CD8-positive, alpha-beta memory T cell (primary cell): ENCODE results near the gene HHIPL1. TPM values are rescaled to one million over a fixed set of nuclear protein-coding genes. Genes with fewer than 3 reads are reported as not detected.
A peak's percentile ranks its signal among the peaks of the same experiment; 100 is the strongest.

Source experiments
- CTCF ChIA-PET: fragments of 350-600 bp; sonication (Branson Sonifier 250); formaldehyde crosslinking; loops from one replicate; lab custom pipeline; 2021; ENCODE audit warnings: antibody characterized with exemption; lab: Charles Lee
- POLR2A ChIA-PET: fragments of 350-600 bp; sonication (Branson Sonifier 250); formaldehyde crosslinking; loops from one replicate; lab custom pipeline; 2021; ENCODE audit warnings: antibody characterized with exemption; lab: Charles Lee
- DNase-seq, 5 donors: peaks; one replicate each; pipeline versions ENCODE4 v3.0.0 to v3.0.0-alpha.2; 2020 to 2022; ENCODE audit warnings: mixed read lengths in 1 of 5
- H3K27ac ChIP-seq: one replicate; pipeline ENCODE4 v1.7.0; 2013; ENCODE audit warnings: low read depth, mild to moderate bottlenecking, low read length, moderate library complexity
- H3K27me3 ChIP-seq: 2 replicates; pipeline ENCODE4 v1.7.0; 2013; ENCODE audit warnings: low read length, mild to moderate bottlenecking; ENCODE audit not compliant: insufficient read depth, poor library complexity, severe bottlenecking
- H3K36me3 ChIP-seq: 2 replicates; pipeline ENCODE4 v1.7.0; 2013; ENCODE audit warnings: mild to moderate bottlenecking, low read length, moderate library complexity; ENCODE audit not compliant: insufficient read depth
- H3K4me1 ChIP-seq: 2 replicates; pipeline ENCODE4 v1.7.0; 2013; ENCODE audit warnings: mild to moderate bottlenecking, low read length, moderate library complexity; ENCODE audit not compliant: insufficient read depth
- H3K4me3 ChIP-seq: 2 replicates; pipeline ENCODE4 v1.7.0; 2013; ENCODE audit warnings: mild to moderate bottlenecking, low read length
- H3K9me3 ChIP-seq: 2 replicates; pipeline ENCODE4 v1.7.0; 2013; ENCODE audit warnings: mild to moderate bottlenecking, low read length
- H3K27ac Mint-ChIP-seq, 8 donors: one replicate each; pipeline ENCODE4 v1.8.0; 2020 to 2021; ENCODE audit warnings: mixed read lengths in 8 of 8, mild to moderate bottlenecking in 6 of 8, inconsistent platforms in 3 of 8, moderate library complexity in 3 of 8
- H3K27me3 Mint-ChIP-seq, 2 donors: one replicate each; pipeline ENCODE4 v1.8.0; 2020 to 2021; ENCODE audit warnings: mixed read lengths in 2 of 2, mild to moderate bottlenecking in 1 of 2, moderate library complexity in 1 of 2
- H3K36me3 Mint-ChIP-seq, 3 donors: one replicate each; pipeline ENCODE4 v1.8.0; 2020 to 2021; ENCODE audit warnings: mixed read lengths in 3 of 3, inconsistent platforms in 1 of 3, mild to moderate bottlenecking in 1 of 3
- H3K4me1 Mint-ChIP-seq, 3 donors: one replicate each; pipeline ENCODE4 v1.8.0; 2020 to 2021; ENCODE audit warnings: mixed read lengths in 3 of 3, inconsistent platforms in 1 of 3, mild to moderate bottlenecking in 1 of 3
- H3K4me3 Mint-ChIP-seq, 7 donors: one replicate each; pipeline ENCODE4 v1.8.0; 2020 to 2021; ENCODE audit warnings: mixed read lengths in 7 of 7, mild to moderate bottlenecking in 6 of 7, moderate library complexity in 4 of 7, inconsistent platforms in 2 of 7
- H3K9me3 Mint-ChIP-seq, 5 donors: one replicate each; pipeline ENCODE4 v1.8.0; 2020 to 2022; ENCODE audit warnings: mixed read lengths in 5 of 5, mild to moderate bottlenecking in 3 of 5, moderate library complexity in 2 of 5, inconsistent platforms in 1 of 5
- polyA plus RNA-seq: library from polyadenylated mRNA; unstranded; fragments of 300-500 nt; fragmentation: Illumina TruSeq; gene quantifications from one replicate; pipeline ENCODE4 v1.2.3, GENCODE V29; 2021
- total RNA-seq, 2 experiments: library from RNA; stranded (reverse); gene quantifications; one replicate each; pipeline ENCODE4 v1.2.3, GENCODE V29; 2021

Gene HHIPL1
- total and polyA plus RNA-seq, 3 experiments from 2014 or later, result 0.04 TPM; not detected in 2

DNA sequence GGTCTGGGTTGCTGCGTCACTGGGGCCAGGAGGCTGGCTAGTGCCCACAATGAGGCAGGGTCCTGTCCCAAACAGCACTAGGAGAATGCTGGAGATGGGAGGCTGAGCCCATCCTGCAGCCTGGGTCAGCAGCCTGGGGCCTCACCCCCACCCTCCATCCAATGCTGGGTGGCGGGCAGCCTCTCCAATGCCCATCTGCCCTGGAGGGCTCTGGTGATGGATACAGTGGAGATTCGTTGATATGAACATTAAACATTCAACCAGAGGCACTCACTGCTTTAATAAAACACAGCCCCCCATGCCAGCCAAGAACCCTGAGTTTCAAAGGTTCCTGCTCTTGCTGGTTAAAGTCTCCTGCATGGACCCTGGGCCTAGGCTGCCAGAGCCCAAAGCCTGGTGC is 19.5 kb upstream of the HHIPL1 start:
- Mint-ChIP-seq H3K27ac (no peak overlapping the region), H3K4me3 (no peak overlapping the region), H3K36me3 (no peaks in the 10 kb centered on the region), H3K4me1 (peaks cover 4 to 10% (median 5%) of the 10 kb centered on the region in 3 donors), H3K27me3 (peaks cover 28 to 57% of the 10 kb centered on the region in 2 donors), H3K9me3 (no peaks in the 10 kb centered on the region)
- Histone ChIP-seq H3K4me3 (no peak overlapping the region), H3K4me1 (peaks cover 4% of the 10 kb centered on the region), H3K9me3 (no peaks in the 10 kb centered on the region), H3K27ac (no peak overlapping the region), H3K27me3 (no peaks in the 10 kb centered on the region), H3K36me3 (no peaks in the 10 kb centered on the region)
- no peak for DNase-seq
- ChIA-PET CTCF (no interaction called here), POLR2A (no interaction called here)

DNA sequence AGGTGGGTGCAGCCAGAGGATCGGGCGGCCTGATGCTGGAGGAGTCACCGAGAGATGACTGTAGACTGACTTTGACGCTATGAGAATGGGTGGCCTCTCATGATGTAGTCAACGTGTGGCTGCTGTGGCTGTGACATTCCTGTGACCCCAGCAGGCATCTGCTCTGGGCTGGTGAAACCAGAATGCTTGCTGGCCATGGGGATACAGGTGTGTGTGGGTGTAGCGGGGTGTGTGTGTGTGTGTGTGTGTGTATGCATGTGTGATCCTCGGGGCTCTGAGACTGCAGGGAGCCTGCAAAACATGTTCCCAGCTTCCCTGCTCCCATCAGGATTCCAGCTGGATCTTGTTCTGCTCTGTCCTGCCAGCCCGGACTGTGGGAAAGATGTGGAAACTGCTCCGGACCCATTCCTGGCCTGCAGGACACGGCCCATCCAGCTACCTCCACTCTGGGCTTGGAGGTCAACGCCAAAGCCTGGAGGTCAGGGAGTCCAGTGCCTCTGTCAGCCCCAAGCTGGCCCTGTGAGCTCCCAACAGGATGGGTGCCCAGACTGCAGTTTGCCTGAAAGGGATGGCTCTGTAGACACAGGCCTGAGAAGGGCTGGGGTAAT is 18.8 kb upstream of the HHIPL1 start:
- no peak overlapping the region for H3K4me3 ChIP-seq
- DNase-seq, result no peak
- Mint-ChIP-seq H3K27ac (no peak overlapping the region), H3K9me3 (no peaks in the 10 kb centered on the region), H3K4me3 (no peak overlapping the region), H3K27me3 (peaks cover 31 to 57% of the 10 kb centered on the region in 2 donors), H3K4me1 (peaks cover 4 to 10% (median 5%) of the 10 kb centered on the region in 3 donors), H3K36me3 (no peaks in the 10 kb centered on the region)
- CTCF ChIA-PET, result interaction anchor here (0.7 to 1.9 kb wide), 2 partner anchors 21 to 107 kb away, joined by 3 to 4 read pairs; no protein-coding TSS in a partner anchor
- no peak overlapping the region for H3K27ac ChIP-seq
- no peaks in the 10 kb centered on the region for H3K27me3 ChIP-seq
- POLR2A ChIA-PET, result no interaction called here
- peaks cover 4% of the 10 kb centered on the region for H3K4me1 ChIP-seq
- H3K9me3 ChIP-seq, result no peaks in the 10 kb centered on the region
- no peaks in the 10 kb centered on the region for H3K36me3 ChIP-seq

DNA sequence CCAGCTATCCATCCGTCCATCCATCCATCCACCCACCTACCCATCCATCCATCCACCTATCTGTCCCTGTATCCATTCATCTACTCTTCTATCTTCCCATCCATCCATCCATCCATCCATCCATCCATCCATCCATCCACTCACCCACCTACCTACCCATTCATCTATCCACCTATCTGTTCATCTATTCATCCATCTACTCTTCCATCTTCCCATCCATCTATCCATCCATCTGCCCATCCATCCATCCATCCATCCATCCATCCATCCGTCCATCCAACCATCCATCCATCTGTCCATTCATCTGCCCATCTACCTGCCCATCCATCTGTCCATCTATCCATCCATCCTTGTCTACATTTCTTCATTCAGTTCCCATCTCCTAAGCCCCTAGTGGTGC is 17.8 kb upstream of the HHIPL1 start:
- H3K27me3 ChIP-seq, result no peaks in the 10 kb centered on the region
- ChIA-PET CTCF (interaction anchor here (1.5 to 1.9 kb wide), 2 partner anchors 22 to 132 kb away, joined by 4 read pairs; no protein-coding TSS in a partner anchor), POLR2A (no interaction called here)
- Mint-ChIP-seq H3K4me1 (peaks cover 4 to 10% (median 5%) of the 10 kb centered on the region in 3 donors), H3K9me3 (no peaks in the 10 kb centered on the region), H3K27me3 (peaks cover 31 to 53% of the 10 kb centered on the region in 2 donors), H3K4me3 (no peak overlapping the region), H3K36me3 (no peaks in the 10 kb centered on the region), H3K27ac (peak overlapping the region in 1 of 8 donors; percentile 44)
- H3K27ac ChIP-seq, result no peak overlapping the region
- H3K4me3 ChIP-seq, result no peak overlapping the region
- no peak for DNase-seq
- H3K9me3 ChIP-seq, result no peaks in the 10 kb centered on the region
- no peaks in the 10 kb centered on the region for H3K36me3 ChIP-seq
- H3K4me1 ChIP-seq, result peaks cover 4% of the 10 kb centered on the region

DNA sequence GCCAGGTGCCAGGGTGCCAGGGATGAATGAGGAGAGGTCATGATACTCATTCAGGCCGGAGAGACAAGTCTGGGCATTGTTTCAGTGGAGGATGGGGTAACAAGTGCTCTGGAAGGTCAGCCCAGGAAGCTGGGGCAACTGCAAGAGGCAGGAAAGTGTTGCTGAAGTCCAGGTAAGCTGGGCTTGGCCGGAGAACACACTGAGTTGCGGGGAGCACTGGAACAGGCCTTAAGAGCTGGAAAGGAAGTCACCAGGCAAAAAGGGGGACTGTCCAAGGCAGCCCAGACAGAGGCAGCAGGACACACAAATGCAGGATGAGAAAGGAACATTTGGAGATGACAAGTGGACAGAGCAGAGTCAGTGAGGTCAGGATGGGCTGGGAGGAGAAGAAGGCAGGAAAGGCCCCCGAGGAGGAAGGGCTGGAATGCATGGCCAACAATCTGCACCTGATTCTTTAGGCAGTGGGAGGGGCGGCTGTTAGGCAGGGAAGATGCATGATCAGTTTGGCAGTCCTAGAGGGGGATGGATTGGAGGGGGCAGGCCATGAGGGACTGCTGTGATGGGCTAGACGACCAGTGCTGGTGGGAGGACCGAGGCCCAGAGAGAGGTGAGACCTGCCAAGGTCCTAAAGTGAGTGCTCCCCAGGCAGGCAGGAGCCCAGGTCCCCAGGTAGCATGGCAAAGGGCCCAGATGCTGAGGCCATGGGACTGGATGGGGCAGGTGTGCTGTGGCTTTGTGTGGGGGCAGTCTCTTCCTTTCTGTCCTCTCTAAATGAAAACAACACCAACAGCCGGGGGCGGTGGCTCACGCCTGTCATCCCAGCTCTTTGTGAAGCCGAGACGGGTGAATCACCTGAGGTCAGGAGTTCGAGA is 17.2 kb upstream of the HHIPL1 start:
- no peaks in the 10 kb centered on the region for H3K36me3 ChIP-seq
- Mint-ChIP-seq H3K27ac (peak overlapping the region in 2 of 8 donors; percentile 35 to 56), H3K36me3 (no peaks in the 10 kb centered on the region), H3K4me3 (no peak overlapping the region), H3K4me1 (peaks cover 4 to 10% (median 5%) of the 10 kb centered on the region in 3 donors), H3K9me3 (no peaks in the 10 kb centered on the region), H3K27me3 (peaks cover 24 to 52% of the 10 kb centered on the region in 2 donors)
- H3K4me3 ChIP-seq, result no peak overlapping the region
- H3K27me3 ChIP-seq, result no peaks in the 10 kb centered on the region
- no peak overlapping the region for H3K27ac ChIP-seq
- H3K9me3 ChIP-seq, result no peaks in the 10 kb centered on the region
- peaks cover 4% of the 10 kb centered on the region for H3K4me1 ChIP-seq
- ChIA-PET POLR2A (interaction anchor here (0.7 kb wide), 1 partner anchor 44 kb away, joined by 11 read pairs; no protein-coding TSS in a partner anchor), CTCF (interaction anchor here (0.7 to 1.9 kb wide), 17 partner anchors 10 to 212 kb away, joined by 3 to 8 read pairs (median 4); partner anchors contain the start of genes CCDC85C and CYP46A1)
- DNase-seq, result no peak

DNA sequence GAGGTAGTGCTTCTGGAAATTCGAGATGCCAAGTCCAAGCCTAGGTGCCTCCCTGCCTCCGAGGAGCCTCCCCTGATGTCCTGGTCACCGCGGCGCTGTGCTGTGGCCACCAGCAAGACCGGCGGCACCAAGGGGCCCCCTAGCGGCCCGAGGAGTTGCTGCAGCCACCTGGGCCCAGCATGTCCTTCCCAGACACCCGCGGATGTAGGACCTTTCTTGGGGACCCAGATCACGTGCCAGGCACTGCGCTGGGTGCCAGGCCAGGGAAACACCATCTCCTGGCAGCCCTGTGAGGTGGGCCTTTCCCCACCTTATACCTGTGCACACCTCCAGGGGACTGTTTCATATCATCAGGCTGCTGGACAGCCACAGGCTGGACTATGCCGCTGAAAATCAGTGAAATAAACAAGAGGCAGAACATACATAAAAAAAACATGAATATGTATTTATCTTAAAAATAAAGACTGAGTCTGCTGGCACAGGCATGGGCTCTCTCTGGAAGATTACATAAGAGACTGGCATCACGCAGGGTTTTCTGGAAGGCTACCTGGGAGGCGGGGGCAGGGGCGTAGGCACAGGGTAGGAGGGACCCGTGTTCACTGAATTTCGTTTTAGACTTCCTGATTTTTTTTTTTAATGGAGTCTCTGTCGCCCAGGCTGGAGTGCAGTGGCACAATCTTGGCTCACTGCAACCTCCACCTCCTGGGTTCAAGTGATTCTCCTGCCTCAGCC is 15.9 kb upstream of the HHIPL1 start:
- peaks cover 4 to 10% (median 5%) of the 10 kb centered on the region in 3 donors for H3K4me1 Mint-ChIP-seq
- H3K4me3 ChIP-seq, result no peak overlapping the region
- H3K4me1 ChIP-seq, result peaks cover 4% of the 10 kb centered on the region
- H3K9me3 Mint-ChIP-seq, result no peaks in the 10 kb centered on the region
- no peaks in the 10 kb centered on the region for H3K36me3 ChIP-seq
- ChIA-PET POLR2A (no interaction called here), CTCF (interaction anchor here (0.7 to 1.5 kb wide), 12 partner anchors 12 to 134 kb away, joined by 3 to 8 read pairs (median 4); partner anchors contain the start of gene CYP46A1)
- H3K36me3 Mint-ChIP-seq, result no peaks in the 10 kb centered on the region
- no peaks in the 10 kb centered on the region for H3K9me3 ChIP-seq
- H3K27me3 Mint-ChIP-seq, result peaks cover 11 to 41% of the 10 kb centered on the region in 2 donors
- H3K4me3 Mint-ChIP-seq, result no peak overlapping the region
- H3K27ac ChIP-seq, result no peak overlapping the region
- peak; percentile 43 to 72 (median 47) for DNase-seq
- no peaks in the 10 kb centered on the region for H3K27me3 ChIP-seq
- no peak overlapping the region for H3K27ac Mint-ChIP-seq

DNA sequence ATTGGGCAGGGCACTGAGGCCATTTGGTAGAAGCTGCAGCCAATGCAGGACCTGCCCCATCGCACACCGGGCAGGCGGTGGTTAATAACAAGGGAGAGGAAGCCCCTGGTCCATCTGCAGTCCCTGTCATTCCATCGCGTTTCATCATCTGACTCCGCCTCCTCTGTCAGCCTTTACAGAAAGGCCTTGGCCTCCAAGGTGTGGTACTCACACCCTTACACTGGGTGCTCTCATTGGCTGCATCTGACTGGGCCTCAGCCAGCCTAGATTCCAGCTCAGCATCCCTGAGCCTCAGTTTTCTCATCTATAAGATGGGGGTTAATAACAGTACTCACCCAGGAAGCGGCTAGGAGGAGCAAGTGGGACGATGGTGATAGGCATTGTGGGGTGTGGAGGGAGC is 14.7 kb upstream of the HHIPL1 start:
- Histone ChIP-seq H3K4me3 (no peak overlapping the region), H3K36me3 (no peaks in the 10 kb centered on the region), H3K27ac (no peak overlapping the region), H3K4me1 (peaks cover 4% of the 10 kb centered on the region), H3K9me3 (no peaks in the 10 kb centered on the region), H3K27me3 (no peaks in the 10 kb centered on the region)
- Mint-ChIP-seq H3K4me1 (peaks cover 4 to 10% (median 5%) of the 10 kb centered on the region in 3 donors), H3K27me3 (peaks cover 11 to 38% of the 10 kb centered on the region in 2 donors), H3K9me3 (no peaks in the 10 kb centered on the region), H3K4me3 (no peak overlapping the region), H3K27ac (no peak overlapping the region), H3K36me3 (no peaks in the 10 kb centered on the region)
- ChIA-PET POLR2A (no interaction called here), CTCF (no interaction called here)
- no peak for DNase-seq

DNA sequence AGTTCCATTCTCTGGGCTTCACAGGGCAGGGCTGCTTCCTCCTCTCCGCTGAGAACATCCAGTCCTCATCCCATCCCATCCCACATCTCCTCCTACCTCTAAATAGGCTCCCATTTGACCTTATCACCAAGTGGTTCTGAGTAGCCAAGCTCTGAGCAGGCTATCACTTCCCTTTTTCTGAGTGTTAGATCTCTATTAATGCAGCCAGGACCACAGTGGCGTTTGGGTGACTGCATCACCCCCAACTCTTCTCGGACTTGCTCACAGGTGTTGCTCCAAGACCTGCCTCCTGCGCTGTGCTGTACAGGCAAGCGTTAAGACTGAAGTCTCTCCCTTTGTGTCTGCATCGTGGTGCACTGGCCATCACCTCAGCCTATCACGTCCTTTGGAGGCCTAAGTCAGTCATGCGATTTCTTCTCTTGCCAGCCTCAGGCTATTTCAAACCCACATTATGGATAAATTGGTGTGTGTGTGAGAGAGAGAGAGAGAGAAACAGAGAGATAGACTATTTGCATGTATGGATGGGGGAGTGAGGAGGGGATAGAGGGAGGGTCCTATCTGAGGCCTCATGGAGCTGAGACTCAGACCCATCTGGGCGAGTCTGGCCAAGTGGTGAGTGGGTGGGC is 12.4 kb upstream of the HHIPL1 start:
- H3K9me3 ChIP-seq, result no peaks in the 10 kb centered on the region
- ChIA-PET CTCF (no interaction called here), POLR2A (no interaction called here)
- Mint-ChIP-seq H3K9me3 (no peaks in the 10 kb centered on the region), H3K4me1 (peaks cover 4 to 8% (median 5%) of the 10 kb centered on the region in 3 donors), H3K4me3 (no peak overlapping the region), H3K27ac (no peak overlapping the region), H3K36me3 (no peaks in the 10 kb centered on the region), H3K27me3 (peaks cover 11 to 29% of the 10 kb centered on the region in 2 donors)
- no peak for DNase-seq
- H3K27ac ChIP-seq, result no peak overlapping the region
- H3K36me3 ChIP-seq, result no peaks in the 10 kb centered on the region
- H3K4me3 ChIP-seq, result no peak overlapping the region
- peaks cover 4% of the 10 kb centered on the region for H3K4me1 ChIP-seq
- no peaks in the 10 kb centered on the region for H3K27me3 ChIP-seq
